Measurements from ENCODE around the gene GRM5.

The GRM5 gene

GRCh38 chr11:88603091-88603867 is 462.5 kb downstream of the GRM5 start:
- no peak for DNase-seq

GRCh38 chr11:88597387-88597786 is 468.4 kb downstream of the GRM5 start:
- no peak for DNase-seq

DNA sequence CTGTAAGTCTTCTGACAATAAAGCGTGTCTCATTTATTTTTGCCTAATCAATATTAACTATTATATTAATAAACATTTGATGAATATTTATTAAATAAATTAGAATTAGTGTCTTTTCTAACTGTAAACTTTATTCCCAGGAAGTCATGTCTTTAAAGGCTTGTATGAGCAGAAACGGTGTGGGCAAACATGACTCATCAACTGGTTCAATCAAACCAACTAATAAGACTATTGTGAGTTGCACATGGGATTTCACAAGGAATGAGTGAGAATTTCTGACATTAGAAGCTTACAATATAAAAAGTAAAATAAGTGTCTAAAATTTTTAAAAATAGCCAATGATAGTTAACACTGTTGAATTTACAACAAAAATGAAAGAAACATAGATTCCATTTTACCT is 469.0 kb downstream of the GRM5 start:
- no peak for DNase-seq

DNA sequence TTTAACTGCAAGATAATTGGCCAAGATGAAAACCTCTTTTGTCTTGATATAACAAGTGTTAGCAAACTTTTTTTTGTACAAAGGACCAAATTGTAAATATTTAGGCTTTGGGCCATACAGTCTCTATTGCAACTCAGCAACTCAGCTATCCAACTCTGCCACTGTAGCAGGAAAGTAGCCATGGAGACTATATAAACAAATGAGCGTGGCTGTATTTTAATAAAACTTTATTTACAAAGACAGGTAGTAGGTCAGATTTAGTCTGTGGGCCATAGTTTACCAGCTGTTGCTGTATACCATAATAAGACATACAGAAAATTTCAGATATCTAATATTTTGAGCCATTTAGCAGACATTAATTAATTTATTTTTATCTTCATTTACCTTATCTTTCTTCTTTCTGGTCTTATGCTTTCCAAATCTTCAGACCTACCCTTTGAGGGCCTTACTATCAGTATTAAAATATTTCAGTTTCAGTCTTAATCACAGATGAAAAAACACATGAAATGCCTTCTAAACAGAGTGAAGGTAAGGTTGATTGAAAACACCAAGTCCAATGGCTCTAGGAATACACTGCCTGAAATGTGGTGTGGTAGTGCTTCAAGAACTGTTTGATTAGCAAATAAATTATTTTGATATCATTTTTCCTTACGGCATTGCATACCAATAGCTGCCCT is 471.4 kb downstream of the GRM5 start:
- DNase-seq, result no peak

- DNase-seq, result no peak
These were observed 475.4 kb downstream of the GRM5 start for GRCh38 chr11:88590361-88590760.

GRCh38 chr11:88583251-88583650 is 482.5 kb downstream of the GRM5 start:
- no peak for DNase-seq

DNA sequence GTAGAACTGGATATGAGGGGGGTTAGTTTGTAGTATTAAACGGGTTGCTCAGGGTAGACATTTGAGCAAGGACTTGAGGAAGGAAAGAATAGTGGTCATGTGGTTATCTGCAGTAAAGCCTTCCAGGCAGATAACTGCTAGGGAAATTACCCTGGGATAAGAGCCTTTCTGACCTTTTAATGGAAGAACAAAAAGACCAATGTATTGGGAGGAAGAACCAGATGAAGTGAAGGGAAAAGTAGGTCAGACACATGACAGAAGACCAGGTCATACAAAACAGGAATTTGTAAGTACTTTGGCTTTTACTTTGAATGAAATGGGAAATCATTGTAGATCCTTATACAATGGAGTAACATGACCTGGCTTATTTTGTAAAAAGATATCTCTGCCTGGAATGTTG is 486.3 kb downstream of the GRM5 start:
- no peak for DNase-seq

DNA sequence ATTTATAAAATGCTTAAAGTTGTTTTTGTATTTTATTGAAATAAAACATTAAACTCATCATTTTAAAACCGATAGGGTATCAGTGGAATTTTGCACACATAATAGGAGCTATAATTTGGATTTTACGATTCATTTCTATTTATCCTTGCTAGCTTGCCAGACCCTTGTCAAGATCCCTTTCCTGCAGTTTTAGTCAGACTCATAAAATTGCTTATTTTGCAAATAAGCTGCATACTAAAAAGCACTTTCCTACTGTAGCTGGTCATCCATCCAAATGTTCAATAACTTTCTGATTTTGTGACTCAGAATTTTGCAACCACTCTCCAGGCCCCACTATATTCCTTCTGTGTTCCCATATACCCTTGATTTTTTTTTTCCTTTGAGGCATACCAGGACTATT is 489.0 kb downstream of the GRM5 start:
- DNase-seq, result no peak

DNA sequence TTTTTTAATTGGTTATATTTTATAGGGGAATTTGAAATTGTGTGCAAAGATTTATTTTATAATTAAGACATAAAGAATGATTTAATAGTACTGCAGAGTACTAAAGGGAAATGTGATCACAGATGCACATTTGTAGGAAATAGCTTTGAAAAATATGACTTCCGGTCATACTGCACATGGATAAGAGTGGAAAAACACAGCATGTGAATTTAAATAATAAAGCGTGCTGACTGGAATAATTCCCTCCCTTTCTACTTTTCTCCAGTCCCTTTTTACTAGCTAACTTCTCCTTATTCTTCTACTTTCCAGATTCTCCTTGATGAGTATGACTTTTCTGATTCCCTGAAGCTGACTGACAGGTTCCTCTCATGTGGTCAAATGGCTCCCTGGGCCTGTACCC is 489.9 kb downstream of the GRM5 start:
- DNase-seq, result no peak

DNA sequence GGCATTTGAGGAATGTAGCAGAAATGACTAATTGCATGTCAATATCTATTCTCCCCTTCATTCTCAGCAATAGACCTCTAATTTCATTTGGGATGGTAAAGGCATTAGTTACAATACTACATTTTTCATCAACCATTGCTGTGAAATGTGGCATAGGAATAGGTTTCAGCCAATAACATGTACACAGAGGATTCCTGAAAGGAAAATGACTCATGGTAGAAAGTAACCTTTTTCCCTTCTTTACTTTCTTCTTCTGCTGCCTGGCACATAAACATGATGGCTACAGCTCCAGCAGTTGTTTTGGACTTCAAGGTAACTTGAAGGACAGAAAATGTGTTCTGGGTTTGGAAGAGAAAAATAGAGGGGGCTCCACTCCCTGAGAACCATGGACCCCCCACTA is 496.4 kb downstream of the GRM5 start:
- DNase-seq, result no peak

DNA sequence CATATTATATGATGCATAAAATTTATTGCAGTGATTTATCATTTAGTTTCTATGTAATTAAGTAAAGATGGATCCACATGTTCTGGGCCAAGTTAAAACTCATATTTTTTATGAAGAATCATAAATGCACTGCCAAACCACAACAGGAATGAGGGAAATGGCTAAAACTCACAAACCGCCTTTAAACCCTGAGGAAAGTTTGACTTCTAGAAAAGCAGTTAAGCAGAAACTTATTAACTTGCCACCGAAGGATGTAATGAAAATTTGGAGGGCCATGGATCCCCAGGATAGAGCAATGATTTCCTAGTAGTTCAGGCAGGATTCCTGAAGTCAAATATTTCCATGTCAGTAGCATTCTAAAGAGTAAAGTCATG is 510.0 kb downstream of the GRM5 start:
- no peak for DNase-seq

DNA sequence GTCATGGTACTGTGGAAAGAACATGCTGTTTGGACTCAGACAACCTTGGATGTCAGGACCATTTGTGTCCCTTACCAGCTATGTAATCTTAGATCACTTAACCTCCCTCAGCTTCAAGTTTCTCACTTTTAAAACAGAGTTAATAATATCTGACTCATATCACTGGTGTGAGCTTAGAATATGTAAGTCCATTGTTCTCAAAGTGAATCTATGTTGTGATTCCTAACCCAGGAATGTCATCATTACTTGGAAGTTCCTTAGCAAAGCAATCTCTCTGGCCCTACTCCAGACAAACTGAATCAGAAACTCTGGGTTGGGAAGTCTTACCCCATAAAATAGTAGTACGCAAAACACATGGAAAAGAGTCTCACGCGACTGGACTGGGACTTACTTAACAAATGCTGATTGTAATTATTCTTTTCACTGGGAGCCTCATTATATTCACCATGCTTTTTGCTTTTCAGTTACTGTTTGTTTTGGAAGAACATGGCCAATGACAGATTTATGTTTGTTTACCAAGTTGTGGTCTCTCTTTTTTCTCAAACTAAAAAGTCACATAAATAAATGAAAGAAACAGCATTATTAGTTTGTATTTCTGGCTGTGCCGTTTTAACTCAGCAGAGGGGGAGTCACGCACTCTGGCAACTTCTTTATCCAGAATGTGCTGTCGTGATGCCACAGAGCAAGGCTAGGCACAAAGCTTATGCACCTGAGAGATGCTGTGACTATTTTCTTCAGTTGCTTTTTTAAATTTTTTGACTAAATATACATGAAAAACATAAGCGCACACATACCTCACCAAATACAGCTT is 510.6 kb downstream of the GRM5 start:
- DNase-seq, result no peak

DNA sequence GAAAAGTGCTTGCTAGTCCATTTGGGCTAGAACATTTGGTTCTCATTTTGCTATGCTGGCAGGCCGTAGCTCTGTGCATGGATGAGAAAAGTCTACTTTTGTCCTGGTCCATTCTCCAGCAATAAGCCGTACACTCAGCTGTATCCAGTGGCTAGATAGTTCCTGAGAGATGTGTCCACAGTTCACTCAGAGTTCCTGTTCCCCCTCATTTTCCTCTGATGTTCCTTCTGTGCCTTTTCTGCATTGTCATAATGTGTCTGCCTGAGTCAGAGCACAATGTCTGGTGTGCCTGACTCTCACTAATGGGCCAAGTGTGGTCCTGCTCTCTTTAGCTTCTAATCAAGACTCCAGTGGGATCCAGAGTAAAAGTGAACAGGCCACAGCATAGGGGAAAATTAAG is 512.6 kb downstream of the GRM5 start:
- no peak for DNase-seq

DNA sequence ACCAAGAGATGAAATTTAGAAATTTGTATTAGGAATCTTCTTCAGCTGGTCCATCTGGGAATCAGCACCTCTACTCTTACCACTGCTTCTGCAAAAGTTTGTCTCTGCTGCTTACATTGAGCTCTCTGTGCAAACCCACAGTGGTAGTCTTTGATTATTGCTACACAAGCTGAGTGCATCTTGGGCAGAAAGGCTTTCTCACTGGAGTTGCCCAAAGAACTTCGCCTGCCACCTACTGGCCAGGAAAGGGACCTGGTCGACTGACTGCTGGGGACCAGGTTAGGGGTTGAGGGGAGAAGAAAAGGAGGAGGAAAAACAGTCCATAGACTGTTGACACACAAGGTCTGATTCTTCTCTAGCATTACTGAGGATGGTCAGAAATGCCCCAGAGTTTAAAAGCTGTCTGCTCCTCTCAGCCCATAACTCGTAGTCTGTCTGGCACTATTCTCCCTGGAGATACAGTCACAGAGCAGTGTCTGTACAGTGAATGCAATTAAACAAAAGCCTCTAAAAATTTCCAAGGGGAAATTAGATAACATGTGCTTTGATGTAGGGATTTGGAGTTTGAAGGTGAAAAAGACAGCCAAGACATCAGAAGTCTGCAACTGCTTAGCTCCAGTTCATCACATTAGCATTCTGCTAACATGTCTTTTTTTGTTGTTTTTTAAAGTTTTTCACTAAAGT is 513.3 kb downstream of the GRM5 start:
- DNase-seq, result peak; percentile 6

DNA sequence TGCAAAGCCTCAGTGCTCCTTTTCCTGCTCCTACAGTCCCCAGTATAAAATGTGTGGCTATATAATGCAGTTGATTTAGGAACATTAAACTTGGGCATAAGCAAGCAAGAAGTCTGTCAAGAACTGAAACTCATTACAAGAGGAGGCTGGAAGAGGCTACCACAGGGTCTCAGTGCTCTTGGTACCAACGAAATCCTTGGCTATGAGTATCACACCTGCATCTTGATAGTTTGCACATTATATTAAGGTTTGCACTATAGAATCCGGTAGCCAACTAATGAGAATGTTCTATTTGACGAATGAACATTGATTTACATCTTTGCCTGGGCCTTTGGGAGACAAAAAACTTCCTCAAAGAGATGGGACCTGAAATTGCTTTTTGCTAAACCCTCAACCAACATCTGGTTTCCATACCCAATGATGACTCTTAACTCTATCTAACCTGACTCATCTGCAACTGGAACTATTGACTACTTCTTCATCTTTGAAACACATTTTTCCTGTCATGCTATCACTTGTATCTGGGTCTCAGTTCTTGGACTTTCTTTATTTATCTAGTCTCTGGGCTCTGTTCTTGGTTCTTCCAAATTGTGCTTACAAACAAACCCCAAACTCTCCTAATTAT is 521.0 kb downstream of the GRM5 start:
- DNase-seq, result no peak

DNA sequence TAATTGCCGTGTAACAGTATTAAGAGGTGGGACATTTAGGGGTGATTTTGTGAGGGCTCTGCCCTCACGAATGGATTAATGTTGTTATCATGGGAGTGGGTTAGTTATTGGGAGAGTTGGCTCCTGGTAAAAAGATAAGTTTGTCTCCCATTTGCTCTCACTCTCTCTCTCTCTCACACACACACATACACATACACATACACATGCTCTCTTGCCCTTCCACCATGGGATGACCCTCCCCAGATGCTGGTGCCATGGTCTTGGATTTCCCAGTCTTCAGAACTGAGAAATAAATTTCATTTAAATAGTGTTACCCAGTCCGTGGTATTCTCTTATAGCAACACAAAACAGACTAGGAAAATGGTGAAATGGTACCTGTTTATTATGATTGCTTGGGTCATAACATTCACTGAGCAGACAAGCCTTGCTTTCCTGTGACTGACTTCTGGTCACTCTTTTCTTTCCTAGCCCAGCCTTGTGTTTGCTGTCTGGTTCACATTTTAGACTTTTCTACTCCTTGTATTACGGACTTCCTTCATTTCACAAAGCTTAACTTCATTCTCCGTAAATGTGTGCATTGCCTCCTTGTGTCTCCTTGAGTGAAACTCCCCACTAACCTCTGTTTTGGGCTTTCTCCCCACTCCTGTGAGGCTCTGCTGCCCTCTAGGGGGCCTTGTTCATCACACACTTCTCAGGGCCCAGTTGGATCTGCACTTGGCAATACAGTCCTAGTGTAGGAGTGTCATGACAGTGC is 521.7 kb downstream of the GRM5 start:
- DNase-seq, result peak; percentile 62

GRCh38 chr11:88541006-88541405 is 524.8 kb downstream of the GRM5 start:
- no peak for DNase-seq

DNA sequence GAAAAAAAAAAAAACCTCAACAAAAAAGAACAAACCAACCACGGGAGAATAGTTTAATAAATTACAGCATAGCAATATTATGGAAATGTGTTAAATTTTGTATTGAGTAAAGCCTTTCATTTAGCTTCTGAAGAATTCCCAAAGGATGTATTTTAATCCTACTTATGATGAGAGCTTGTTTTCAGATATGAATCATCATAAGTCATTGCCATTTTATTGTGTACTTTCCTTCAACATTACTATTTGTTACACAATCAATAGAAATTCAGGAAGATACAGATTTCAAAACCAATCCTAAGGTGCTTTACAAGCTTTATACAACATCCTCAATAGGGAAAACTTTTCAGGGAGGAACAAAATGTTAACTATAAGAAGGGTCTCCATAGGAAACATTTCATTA is 527.7 kb downstream of the GRM5 start:
- DNase-seq, result no peak

- DNase-seq, result no peak
These were observed 528.2 kb downstream of the GRM5 start for GRCh38 chr11:88537613-88538012.

GRCh38 chr11:88536616-88537265 is 529.0 kb downstream of the GRM5 start:
- no peak for DNase-seq

GRCh38 chr11:88535916-88536547 is 529.8 kb downstream of the GRM5 start:
- no peak for DNase-seq
